GM19324 (cell line): ENCODE measurements around the gene CEP89.
"Not testable (repeated sequence)": the region's sequence is repeated elsewhere in the genome, so short reads cannot be mapped to it uniquely, and the experiment has no call there.

Source experiments
- ATAC-seq: cut with Tn5 transposase; IDR thresholded peaks from one replicate; pipeline ENCODE4 v1.9.1; 2021; ENCODE audit warnings: mild to moderate bottlenecking, moderate library complexity; ENCODE audit not compliant: unreplicated experiment, low FRiP score

CEP89 gene

GRCh38 chr19:32857584-32857983 is 114.2 kb downstream of the CEP89 start:
- no peak for ATAC-seq

GRCh38 chr19:32856818-32857217 is 114.9 kb downstream of the CEP89 start:
- not testable (repeated sequence) for ATAC-seq

- no peak for ATAC-seq
Observed at GRCh38 chr19:32852216-32852615, 119.5 kb downstream of the CEP89 start.

GRCh38 chr19:32848035-32848434 is 123.7 kb downstream of the CEP89 start:
- not testable (repeated sequence) for ATAC-seq

GRCh38 chr19:32843716-32844245 is 128.0 kb downstream of the CEP89 start:
- ATAC-seq = no peak

GRCh38 chr19:32842061-32842460 is 129.7 kb downstream of the CEP89 start:
- ATAC-seq = no peak

GRCh38 chr19:32837531-32837930 is 134.2 kb downstream of the CEP89 start:
- no peak for ATAC-seq

GRCh38 chr19:32833388-32833787 is 138.4 kb downstream of the CEP89 start:
- ATAC-seq = not testable (repeated sequence)

- not testable (repeated sequence) for ATAC-seq
Observed at GRCh38 chr19:32832825-32833224, 138.9 kb downstream of the CEP89 start.

GRCh38 chr19:32832094-32832493 is 139.7 kb downstream of the CEP89 start:
- not testable (repeated sequence) for ATAC-seq

- ATAC-seq = no peak
Observed at GRCh38 chr19:32831611-32832010, 140.1 kb downstream of the CEP89 start.

- no peak for ATAC-seq
Observed at GRCh38 chr19:32830231-32831014, 141.3 kb downstream of the CEP89 start.

- no peak for ATAC-seq
Observed at GRCh38 chr19:32829345-32829896, 142.3 kb downstream of the CEP89 start.

GRCh38 chr19:32828643-32829344 is 143.0 kb downstream of the CEP89 start:
- ATAC-seq = no peak

- no peak for ATAC-seq
Observed at GRCh38 chr19:32828139-32828538, 143.6 kb downstream of the CEP89 start.
